Body of pancreas (tissue), 4 donors: ENCODE measurements around the gene S100A13.

Source experiments
- CTCF ChIP-seq, 7 experiments: fragments of 450-650 bp in 4 of 7; fragments of 200-600 bp in 3 of 7; sonication (generic) in 3 of 7; IDR thresholded peaks; one replicate each; pipeline ENCODE4 v1.5.1; 2016 to 2019; ENCODE audit warnings: antibody characterized with exemption in 7 of 7
- POLR2A ChIP-seq, 3 donors: fragments of 450-650 bp; IDR thresholded peaks; one replicate each; pipeline ENCODE4 v1.6.1; 2016; ENCODE audit warnings: antibody characterized with exemption in 3 of 3, mild to moderate bottlenecking in 2 of 3

GRCh38 chr1:153670257-153670858, 43.1 kb upstream of the S100A13 start:
- TF ChIP-seq CTCF (IDR thresholded peaks at IDR 0.05) (no peak), POLR2A (IDR thresholded peaks at IDR 0.05) (no peak)
